HepG2 (cell line): ENCODE results near the gene CD248. TPM values are rescaled to one million over a fixed set of nuclear protein-coding genes. Genes with fewer than 3 reads are reported as not detected.

ENCODE experiments used
- CENPT ChIP-seq: sonication (generic); formaldehyde crosslinking; IDR thresholded peaks from 2 replicates; pipeline ENCODE4 v1.8.0; 2022; ENCODE audit warnings: low read depth, mild to moderate bottlenecking, moderate library complexity, missing genetic modification reagents
- FOXA1 ChIP-seq, 2 experiments: fragments of 450-650 bp in 1 of 2; sonication (generic) in 1 of 2; formaldehyde crosslinking in 1 of 2; IDR thresholded peaks; 2 replicates each; pipeline versions ENCODE4 v1.4.0 to v1.6.1; 2016 to 2020; ENCODE audit warnings: missing genetic modification reagents in 1 of 2
- FOXA3 ChIP-seq: IDR thresholded peaks from 2 replicates; pipeline ENCODE4 v1.6.1; 2016; ENCODE audit warnings: missing genetic modification reagents, missing compliant biosample characterization
- GATAD2A ChIP-seq: IDR thresholded peaks from 2 replicates; pipeline ENCODE4 v1.6.1; 2016
- KLF15 ChIP-seq: sonication (generic); formaldehyde crosslinking; IDR thresholded peaks from 2 replicates; pipeline ENCODE4 v1.8.1; 2023; ENCODE audit warnings: borderline replicate concordance, mild to moderate bottlenecking, inconsistent platforms, missing genetic modification reagents, mixed read lengths
- MED13 ChIP-seq: sonication (generic); formaldehyde crosslinking; IDR thresholded peaks from 2 replicates; pipeline ENCODE4 v1.5.0; 2020; ENCODE audit warnings: missing genetic modification reagents
- NRL ChIP-seq: sonication (generic); formaldehyde crosslinking; IDR thresholded peaks from 2 replicates; pipeline ENCODE4 v1.5.0; 2020; ENCODE audit warnings: missing genetic modification reagents, mild to moderate bottlenecking, moderate library complexity, borderline replicate concordance
- RARG ChIP-seq: sonication (generic); formaldehyde crosslinking; IDR thresholded peaks from 2 replicates; pipeline ENCODE4 v1.4.0; 2020; ENCODE audit warnings: low read depth, mild to moderate bottlenecking, missing genetic modification reagents
- ZNF101 ChIP-seq: sonication (generic); formaldehyde crosslinking; IDR thresholded peaks from 2 replicates; pipeline ENCODE4 v1.4.0; 2020; ENCODE audit warnings: mild to moderate bottlenecking, low read depth, missing genetic modification reagents, borderline replicate concordance
- ZNF790 ChIP-seq: sonication (generic); formaldehyde crosslinking; IDR thresholded peaks from 2 replicates; pipeline ENCODE4 v1.8.0; 2022; ENCODE audit warnings: missing genetic modification reagents, mild to moderate bottlenecking, borderline replicate concordance
- ZNF83 ChIP-seq: sonication (generic); formaldehyde crosslinking; IDR thresholded peaks from 2 replicates; pipeline ENCODE4 v1.4.0; 2020; ENCODE audit warnings: missing genetic modification reagents, mild to moderate bottlenecking, borderline replicate concordance
- polyA plus RNA-seq, 8 experiments: library from polyadenylated mRNA; depleted of rRNA in 3 of 8; stranded (reverse) in 7 of 8; unstranded in 1 of 8; fragments of >200 nt; fragmentation: Illumina TruSeq in 4 of 8; extraction: Trizol in 4 of 8; gene quantifications; 2 replicates each; pipeline versions ENCODE4 v1.2.1 to v1.2.3, GENCODE V29; 2011 to 2016; ENCODE audit warnings: low read depth in 4 of 8, missing spikeins in 1 of 8, mixed read lengths in 1 of 8; ENCODE audit not compliant: insufficient read depth in 1 of 8
- total RNA-seq, 5 experiments: library from RNA; depleted of rRNA; stranded (reverse); fragments of >200 nt; fragmentation: Illumina TruSeq; extraction: Trizol; gene quantifications; 2 replicates each; pipeline ENCODE4 v1.2.3, GENCODE V29; 2016; ENCODE audit warnings: low read depth in 1 of 5
- TF ChIP-seq, protein P1 (sequence below): IDR thresholded peaks from 2 replicates; pipeline ENCODE4 v1.6.1; 2012; ENCODE audit warnings: low read depth, low read length, improper control_type of control experiment
- TF ChIP-seq, protein P2 (sequence below): sonication (generic); formaldehyde crosslinking; IDR thresholded peaks from 2 replicates; pipeline ENCODE4 v1.4.0; 2020; ENCODE audit warnings: mild to moderate bottlenecking, missing genetic modification reagents
- TF ChIP-seq, protein P3 (sequence below): sonication (generic); formaldehyde crosslinking; IDR thresholded peaks from 2 replicates; pipeline ENCODE4 v1.5.1; 2020; ENCODE audit warnings: missing genetic modification reagents, mild to moderate bottlenecking, borderline replicate concordance
- TF ChIP-seq, protein P4 (sequence below): sonication (generic); formaldehyde crosslinking; IDR thresholded peaks from 2 replicates; pipeline ENCODE4 v1.9.0; 2021; ENCODE audit warnings: mild to moderate bottlenecking, missing genetic modification reagents
- TF ChIP-seq, protein P5 (sequence below): sonication (generic); formaldehyde crosslinking; IDR thresholded peaks from 2 replicates; pipeline ENCODE4 v1.9.0; 2021; ENCODE audit warnings: missing genetic modification reagents, mild to moderate bottlenecking, borderline replicate concordance

Gene CD248
- total and polyA plus RNA-seq, 2 of the 13 experiments (the other 11 are each of a cell fraction or from before 2014, with no cell fraction given), result 0.25 to 0.35 TPM

DNA sequence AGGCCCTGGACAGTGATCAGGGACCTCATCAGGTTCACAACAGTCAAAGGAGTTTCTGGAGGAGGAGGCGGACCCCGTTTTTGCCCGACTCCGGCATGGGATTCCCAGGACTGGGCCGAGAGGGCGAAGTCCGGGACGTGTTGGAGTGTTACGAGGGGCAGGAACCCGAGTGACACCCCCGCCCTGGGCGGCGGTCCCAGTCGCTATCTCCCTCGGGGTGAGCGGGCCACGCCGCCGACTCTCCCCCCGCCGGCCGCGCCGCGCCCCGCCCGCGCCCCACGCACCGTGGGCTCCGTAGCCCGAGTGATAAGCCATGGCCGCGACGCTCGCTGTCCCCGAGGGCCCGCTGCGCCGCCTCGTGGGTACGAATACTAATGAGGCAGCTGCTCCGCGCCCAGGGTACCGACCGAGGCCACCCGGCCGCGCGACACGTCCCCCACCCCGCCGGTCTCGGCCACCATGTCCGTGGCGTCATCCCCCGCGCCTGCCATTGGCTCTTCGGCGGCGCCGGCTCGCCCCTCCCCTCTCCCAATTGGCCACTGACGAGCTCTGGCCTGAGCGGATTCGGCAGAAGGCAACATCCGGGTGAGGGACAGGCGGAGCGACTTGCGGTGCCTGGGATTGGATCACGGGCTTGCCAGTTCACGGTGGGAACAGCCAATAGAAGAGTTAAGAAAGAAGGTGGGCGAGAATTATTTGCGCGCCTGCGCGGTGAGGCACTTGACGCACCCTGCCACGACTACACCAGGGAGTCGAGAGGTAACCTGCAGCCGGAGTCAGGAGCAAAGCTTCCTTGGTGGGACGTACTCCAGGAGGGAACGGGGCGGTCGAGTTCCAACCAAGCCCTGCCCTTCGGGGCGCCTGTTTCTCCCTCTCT lies 27.9 kb downstream of the CD248 start, which contains the start of gene YIF1A (continued):
- TF ChIP-seq RARG (CRISPR knock-in tag), result no peak
- no peak for TF ChIP-seq ZNF101 (CRISPR knock-in tag)
- peak; percentile 52 for TF ChIP-seq FOXA3 (CRISPR knock-in tag)
- TF ChIP-seq, protein P1, sequence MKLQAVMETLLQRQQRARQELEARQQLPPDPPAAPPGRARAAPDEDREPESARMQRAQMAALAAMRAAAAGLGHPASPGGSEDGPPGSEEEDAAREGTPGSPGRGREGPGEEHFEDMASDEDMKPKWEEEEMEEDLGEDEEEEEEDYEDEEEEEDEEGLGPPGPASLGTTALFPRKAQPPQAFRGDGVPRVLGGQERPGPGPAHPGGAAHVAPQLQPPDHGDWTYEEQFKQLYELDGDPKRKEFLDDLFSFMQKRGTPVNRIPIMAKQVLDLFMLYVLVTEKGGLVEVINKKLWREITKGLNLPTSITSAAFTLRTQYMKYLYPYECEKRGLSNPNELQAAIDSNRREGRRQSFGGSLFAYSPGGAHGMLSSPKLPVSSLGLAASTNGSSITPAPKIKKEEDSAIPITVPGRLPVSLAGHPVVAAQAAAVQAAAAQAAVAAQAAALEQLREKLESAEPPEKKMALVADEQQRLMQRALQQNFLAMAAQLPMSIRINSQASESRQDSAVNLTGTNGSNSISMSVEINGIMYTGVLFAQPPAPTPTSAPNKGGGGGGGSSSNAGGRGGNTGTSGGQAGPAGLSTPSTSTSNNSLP, result no peak
- TF ChIP-seq, protein P2, sequence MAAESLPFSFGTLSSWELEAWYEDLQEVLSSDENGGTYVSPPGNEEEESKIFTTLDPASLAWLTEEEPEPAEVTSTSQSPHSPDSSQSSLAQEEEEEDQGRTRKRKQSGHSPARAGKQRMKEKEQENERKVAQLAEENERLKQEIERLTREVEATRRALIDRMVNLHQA, result no peak
- TF ChIP-seq ZNF790 (CRISPR knock-in tag), result 0 out of 2 replicates have a peak, but pooled peaks have one; percentile 1
- no peak; the same call in 1 of the 2 replicates for TF ChIP-seq ZNF83
- peak; percentile 65; the same call in 1 of the 2 replicates for TF ChIP-seq MED13 (CRISPR knock-in tag)
- TF ChIP-seq, protein P3, sequence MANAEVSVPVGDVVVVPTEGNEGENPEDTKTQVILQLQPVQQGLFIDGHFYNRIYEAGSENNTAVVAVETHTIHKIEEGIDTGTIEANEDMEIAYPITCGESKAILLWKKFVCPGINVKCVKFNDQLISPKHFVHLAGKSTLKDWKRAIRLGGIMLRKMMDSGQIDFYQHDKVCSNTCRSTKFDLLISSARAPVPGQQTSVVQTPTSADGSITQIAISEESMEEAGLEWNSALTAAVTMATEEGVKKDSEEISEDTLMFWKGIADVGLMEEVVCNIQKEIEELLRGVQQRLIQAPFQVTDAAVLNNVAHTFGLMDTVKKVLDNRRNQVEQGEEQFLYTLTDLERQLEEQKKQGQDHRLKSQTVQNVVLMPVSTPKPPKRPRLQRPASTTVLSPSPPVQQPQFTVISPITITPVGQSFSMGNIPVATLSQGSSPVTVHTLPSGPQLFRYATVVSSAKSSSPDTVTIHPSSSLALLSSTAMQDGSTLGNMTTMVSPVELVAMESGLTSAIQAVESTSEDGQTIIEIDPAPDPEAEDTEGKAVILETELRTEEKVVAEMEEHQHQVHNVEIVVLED (CRISPR knock-in tag), result peak; percentile 63; the same call in 1 of the 2 replicates
- no peak for TF ChIP-seq NRL
- TF ChIP-seq, protein P4, sequence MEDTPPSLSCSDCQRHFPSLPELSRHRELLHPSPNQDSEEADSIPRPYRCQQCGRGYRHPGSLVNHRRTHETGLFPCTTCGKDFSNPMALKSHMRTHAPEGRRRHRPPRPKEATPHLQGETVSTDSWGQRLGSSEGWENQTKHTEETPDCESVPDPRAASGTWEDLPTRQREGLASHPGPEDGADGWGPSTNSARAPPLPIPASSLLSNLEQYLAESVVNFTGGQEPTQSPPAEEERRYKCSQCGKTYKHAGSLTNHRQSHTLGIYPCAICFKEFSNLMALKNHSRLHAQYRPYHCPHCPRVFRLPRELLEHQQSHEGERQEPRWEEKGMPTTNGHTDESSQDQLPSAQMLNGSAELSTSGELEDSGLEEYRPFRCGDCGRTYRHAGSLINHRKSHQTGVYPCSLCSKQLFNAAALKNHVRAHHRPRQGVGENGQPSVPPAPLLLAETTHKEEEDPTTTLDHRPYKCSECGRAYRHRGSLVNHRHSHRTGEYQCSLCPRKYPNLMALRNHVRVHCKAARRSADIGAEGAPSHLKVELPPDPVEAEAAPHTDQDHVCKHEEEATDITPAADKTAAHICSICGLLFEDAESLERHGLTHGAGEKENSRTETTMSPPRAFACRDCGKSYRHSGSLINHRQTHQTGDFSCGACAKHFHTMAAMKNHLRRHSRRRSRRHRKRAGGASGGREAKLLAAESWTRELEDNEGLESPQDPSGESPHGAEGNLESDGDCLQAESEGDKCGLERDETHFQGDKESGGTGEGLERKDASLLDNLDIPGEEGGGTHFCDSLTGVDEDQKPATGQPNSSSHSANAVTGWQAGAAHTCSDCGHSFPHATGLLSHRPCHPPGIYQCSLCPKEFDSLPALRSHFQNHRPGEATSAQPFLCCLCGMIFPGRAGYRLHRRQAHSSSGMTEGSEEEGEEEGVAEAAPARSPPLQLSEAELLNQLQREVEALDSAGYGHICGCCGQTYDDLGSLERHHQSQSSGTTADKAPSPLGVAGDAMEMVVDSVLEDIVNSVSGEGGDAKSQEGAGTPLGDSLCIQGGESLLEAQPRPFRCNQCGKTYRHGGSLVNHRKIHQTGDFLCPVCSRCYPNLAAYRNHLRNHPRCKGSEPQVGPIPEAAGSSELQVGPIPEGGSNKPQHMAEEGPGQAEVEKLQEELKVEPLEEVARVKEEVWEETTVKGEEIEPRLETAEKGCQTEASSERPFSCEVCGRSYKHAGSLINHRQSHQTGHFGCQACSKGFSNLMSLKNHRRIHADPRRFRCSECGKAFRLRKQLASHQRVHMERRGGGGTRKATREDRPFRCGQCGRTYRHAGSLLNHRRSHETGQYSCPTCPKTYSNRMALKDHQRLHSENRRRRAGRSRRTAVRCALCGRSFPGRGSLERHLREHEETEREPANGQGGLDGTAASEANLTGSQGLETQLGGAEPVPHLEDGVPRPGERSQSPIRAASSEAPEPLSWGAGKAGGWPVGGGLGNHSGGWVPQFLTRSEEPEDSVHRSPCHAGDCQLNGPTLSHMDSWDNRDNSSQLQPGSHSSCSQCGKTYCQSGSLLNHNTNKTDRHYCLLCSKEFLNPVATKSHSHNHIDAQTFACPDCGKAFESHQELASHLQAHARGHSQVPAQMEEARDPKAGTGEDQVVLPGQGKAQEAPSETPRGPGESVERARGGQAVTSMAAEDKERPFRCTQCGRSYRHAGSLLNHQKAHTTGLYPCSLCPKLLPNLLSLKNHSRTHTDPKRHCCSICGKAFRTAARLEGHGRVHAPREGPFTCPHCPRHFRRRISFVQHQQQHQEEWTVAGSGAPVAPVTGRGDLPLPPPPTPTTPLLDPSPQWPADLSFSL (CRISPR knock-in tag), result no peak
- TF ChIP-seq, protein P5, sequence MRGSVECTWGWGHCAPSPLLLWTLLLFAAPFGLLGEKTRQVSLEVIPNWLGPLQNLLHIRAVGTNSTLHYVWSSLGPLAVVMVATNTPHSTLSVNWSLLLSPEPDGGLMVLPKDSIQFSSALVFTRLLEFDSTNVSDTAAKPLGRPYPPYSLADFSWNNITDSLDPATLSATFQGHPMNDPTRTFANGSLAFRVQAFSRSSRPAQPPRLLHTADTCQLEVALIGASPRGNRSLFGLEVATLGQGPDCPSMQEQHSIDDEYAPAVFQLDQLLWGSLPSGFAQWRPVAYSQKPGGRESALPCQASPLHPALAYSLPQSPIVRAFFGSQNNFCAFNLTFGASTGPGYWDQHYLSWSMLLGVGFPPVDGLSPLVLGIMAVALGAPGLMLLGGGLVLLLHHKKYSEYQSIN, result no peak
- no peak for TF ChIP-seq FOXA1 (IDR thresholded peaks at IDR 0.05)
- 0 out of 2 replicates have a peak, but pooled peaks have one; percentile 27 for TF ChIP-seq FOXA1 (CRISPR knock-in tag; IDR thresholded peaks at IDR 0.05)
- TF ChIP-seq CENPT (CRISPR knock-in tag), result peak; percentile 5; the same call in 1 of the 2 replicates
- no peak; the same call in 1 of the 2 replicates for TF ChIP-seq GATAD2A
- no peak for TF ChIP-seq KLF15 (CRISPR knock-in tag)
